ENCODE data around the gene AMBP. TPM values are rescaled to one million over a fixed set of nuclear protein-coding genes. Genes with fewer than 3 reads are reported as not detected.

Gene AMBP
- total RNA-seq, 1 donor from 2014 or later: not detected

GRCh38 chr9:114076237-114077161 lies 1.6 kb downstream of the AMBP start:
- intact Hi-C loops (cut with micrococcal nuclease): no loop called here

- intact Hi-C loops (cut with micrococcal nuclease): no loop called here
Observed at GRCh38 chr9:114075602-114076001, 2.5 kb downstream of the AMBP start.

GRCh38 chr9:114072184-114073140 lies 5.6 kb downstream of the AMBP start:
- intact Hi-C loops (cut with micrococcal nuclease): no loop called here

- intact Hi-C loops (cut with micrococcal nuclease): no loop called here
Observed at GRCh38 chr9:114071197-114071795, 6.8 kb downstream of the AMBP start.

- intact Hi-C loops (cut with micrococcal nuclease): no loop called here
Observed at GRCh38 chr9:114070188-114071103, 7.7 kb downstream of the AMBP start.

GRCh38 chr9:114069476-114070187 lies 8.5 kb downstream of the AMBP start:
- intact Hi-C loops (cut with micrococcal nuclease): no loop called here

GRCh38 chr9:114065304-114065703 lies 12.8 kb downstream of the AMBP start:
- intact Hi-C loops (cut with micrococcal nuclease): no loop called here

GRCh38 chr9:114061830-114062474 lies 16.1 kb downstream of the AMBP start:
- intact Hi-C loops (cut with micrococcal nuclease): no loop called here

GRCh38 chr9:114061292-114061691 lies 16.8 kb downstream of the AMBP start:
- intact Hi-C loops (cut with micrococcal nuclease): no loop called here

GRCh38 chr9:114060711-114061110 lies 17.4 kb downstream of the AMBP start:
- intact Hi-C loops (cut with micrococcal nuclease): no loop called here

GRCh38 chr9:114060070-114060469 lies 18.0 kb downstream of the AMBP start:
- intact Hi-C loops (cut with micrococcal nuclease): no loop called here

- intact Hi-C loops (cut with micrococcal nuclease): no loop called here
Observed at GRCh38 chr9:114059047-114059803, 18.9 kb downstream of the AMBP start.

- intact Hi-C loops (cut with micrococcal nuclease): no loop called here
Observed at GRCh38 chr9:114058688-114059046, 19.4 kb downstream of the AMBP start.

- intact Hi-C loops (cut with micrococcal nuclease): no loop called here
Observed at GRCh38 chr9:114057161-114057885, 20.8 kb downstream of the AMBP start.

GRCh38 chr9:114056527-114056926 lies 21.6 kb downstream of the AMBP start:
- intact Hi-C loops (cut with micrococcal nuclease): no loop called here

GRCh38 chr9:114055894-114056293 lies 22.2 kb downstream of the AMBP start:
- intact Hi-C loops (cut with micrococcal nuclease): no loop called here

GRCh38 chr9:114055061-114055460 lies 23.0 kb downstream of the AMBP start:
- intact Hi-C loops (cut with micrococcal nuclease): no loop called here

GRCh38 chr9:114054191-114054690 lies 23.9 kb downstream of the AMBP start:
- intact Hi-C loops (cut with micrococcal nuclease): no loop called here
